HepG2 (cell line): ENCODE data around the gene CRK. TPM values are rescaled to one million over a fixed set of nuclear protein-coding genes. Genes with fewer than 3 reads are reported as not detected.

Experiments used
- ESRRA ChIP-seq: sonication (generic); formaldehyde crosslinking; IDR thresholded peaks from 2 replicates; pipeline ENCODE4 v1.5.1; 2020; ENCODE audit warnings: mild to moderate bottlenecking, low read depth, missing genetic modification reagents
- FOSL1 ChIP-seq: sonication (generic); formaldehyde crosslinking; IDR thresholded peaks from 2 replicates; pipeline ENCODE4 v1.9.0; 2021; ENCODE audit warnings: missing genetic modification reagents, borderline replicate concordance
- HNRNPK ChIP-seq: fragments of 200-400 bp; formaldehyde crosslinking; IDR thresholded peaks from 2 replicates; pipeline ENCODE4 v1.6.1; 2018; ENCODE audit warnings: low read length, low read depth, moderate library complexity, mild to moderate bottlenecking; ENCODE audit not compliant: poor library complexity, severe bottlenecking
- ISL2 ChIP-seq: sonication (generic); formaldehyde crosslinking; IDR thresholded peaks from 2 replicates; pipeline ENCODE4 v1.5.0; 2020; ENCODE audit warnings: missing genetic modification reagents
- MZF1 ChIP-seq: sonication (generic); formaldehyde crosslinking; IDR thresholded peaks from 2 replicates; pipeline ENCODE4 v1.8.1; 2023; ENCODE audit warnings: mild to moderate bottlenecking, missing genetic modification reagents, borderline replicate concordance
- POLR2G ChIP-seq: fragments of 200-400 bp; formaldehyde crosslinking; IDR thresholded peaks from 2 replicates; pipeline ENCODE4 v1.6.1; 2018; ENCODE audit warnings: mild to moderate bottlenecking, low read depth, low read length, moderate library complexity
- PRPF4 ChIP-seq: fragments of 200-400 bp; formaldehyde crosslinking; IDR thresholded peaks from 2 replicates; pipeline ENCODE4 v1.6.1; 2016; ENCODE audit warnings: low read length, low read depth; ENCODE audit not compliant: poor library complexity, severe bottlenecking
- SRSF9 ChIP-seq: fragments of 200-400 bp; formaldehyde crosslinking; IDR thresholded peaks from 2 replicates; pipeline ENCODE4 v1.6.1; 2018; ENCODE audit warnings: borderline replicate concordance, mild to moderate bottlenecking, low read depth, low read length; ENCODE audit not compliant: insufficient read depth, poor library complexity, severe bottlenecking
- TFAP4 ChIP-seq: sonication (generic); IDR thresholded peaks from 2 replicates; pipeline ENCODE4 v1.6.1; 2016; ENCODE audit warnings: low read depth, borderline replicate concordance
- XRCC5 ChIP-seq: fragments of 200-400 bp; formaldehyde crosslinking; optimal IDR thresholded peaks from 2 replicates; pipeline ENCODE3; 2017; ENCODE audit warnings: mild to moderate bottlenecking, low read length
- ZFP36L1 ChIP-seq: sonication (generic); formaldehyde crosslinking; IDR thresholded peaks from 2 replicates; pipeline ENCODE4 v1.8.0; 2022; ENCODE audit warnings: mild to moderate bottlenecking, missing genetic modification reagents, moderate library complexity
- ZNF333 ChIP-seq: sonication (generic); formaldehyde crosslinking; IDR thresholded peaks from 2 replicates; pipeline ENCODE4 v1.4.0; 2020; ENCODE audit warnings: mild to moderate bottlenecking, missing genetic modification reagents, borderline replicate concordance
- ZNF34 ChIP-seq: sonication (generic); formaldehyde crosslinking; IDR thresholded peaks from 2 replicates; pipeline ENCODE4 v1.4.0; 2020; ENCODE audit warnings: mild to moderate bottlenecking, missing genetic modification reagents, borderline replicate concordance
- ZNF382 ChIP-seq: sonication (generic); formaldehyde crosslinking; IDR thresholded peaks from 2 replicates; pipeline ENCODE4 v1.5.0; 2020; ENCODE audit warnings: missing genetic modification reagents, mild to moderate bottlenecking, borderline replicate concordance
- ZNF451 ChIP-seq: sonication (generic); formaldehyde crosslinking; IDR thresholded peaks from 2 replicates; pipeline ENCODE4 v1.5.0; 2020; ENCODE audit warnings: mild to moderate bottlenecking, missing genetic modification reagents
- ZNF484 ChIP-seq: sonication (generic); formaldehyde crosslinking; IDR thresholded peaks from 2 replicates; pipeline ENCODE4 v1.5.1; 2020; ENCODE audit warnings: mild to moderate bottlenecking, low read depth, missing genetic modification reagents, borderline replicate concordance
- ZNF512 ChIP-seq: sonication (generic); formaldehyde crosslinking; IDR thresholded peaks from 2 replicates; pipeline ENCODE4 v1.4.0; 2020; ENCODE audit warnings: mild to moderate bottlenecking, missing genetic modification reagents
- ZNF549 ChIP-seq: sonication (generic); formaldehyde crosslinking; IDR thresholded peaks from 2 replicates; pipeline ENCODE4 v1.5.0; 2020; ENCODE audit warnings: missing genetic modification reagents
- ZNF574 ChIP-seq: sonication (generic); formaldehyde crosslinking; IDR thresholded peaks from 2 replicates; pipeline ENCODE4 v1.4.0; 2020; ENCODE audit warnings: missing genetic modification reagents
- ZNF580 ChIP-seq: IDR thresholded peaks from 2 replicates; pipeline ENCODE4 v1.6.1; 2016; ENCODE audit warnings: low read depth, borderline replicate concordance
- ZNF749 ChIP-seq: sonication (generic); formaldehyde crosslinking; IDR thresholded peaks from 2 replicates; pipeline ENCODE4 v1.8.0; 2022; ENCODE audit warnings: mild to moderate bottlenecking, missing genetic modification reagents, moderate library complexity, borderline replicate concordance
- ZNF768 ChIP-seq: sonication (generic); formaldehyde crosslinking; IDR thresholded peaks from 2 replicates; pipeline ENCODE4 v1.4.0; 2020; ENCODE audit warnings: missing genetic modification reagents
- ZSCAN20 ChIP-seq: sonication (generic); formaldehyde crosslinking; IDR thresholded peaks from 2 replicates; pipeline ENCODE4 v1.4.0; 2020; ENCODE audit warnings: missing genetic modification reagents, mild to moderate bottlenecking, borderline replicate concordance
- polyA plus RNA-seq, 8 experiments: library from polyadenylated mRNA; depleted of rRNA in 3 of 8; stranded (reverse) in 7 of 8; unstranded in 1 of 8; fragments of >200 nt; fragmentation: Illumina TruSeq in 4 of 8; extraction: Trizol in 4 of 8; gene quantifications; 2 replicates each; pipeline versions ENCODE4 v1.2.1 to v1.2.3, GENCODE V29; 2011 to 2016; ENCODE audit warnings: low read depth in 4 of 8, missing spikeins in 1 of 8, mixed read lengths in 1 of 8; ENCODE audit not compliant: insufficient read depth in 1 of 8
- total RNA-seq, 5 experiments: library from RNA; depleted of rRNA; stranded (reverse); fragments of >200 nt; fragmentation: Illumina TruSeq; extraction: Trizol; gene quantifications; 2 replicates each; pipeline ENCODE4 v1.2.3, GENCODE V29; 2016; ENCODE audit warnings: low read depth in 1 of 5

Gene CRK
- total and polyA plus RNA-seq, 2 of the 13 experiments (the other 11 are each of a cell fraction or from before 2014, with no cell fraction given) = 47.4 to 54.2 TPM

- TF ChIP-seq ZNF749 (CRISPR knock-in tag) (no peak; the same call in 1 of the 2 replicates), ZNF768 (no peak), ZNF580 (CRISPR knock-in tag) (no peak), XRCC5 (no peak), FOSL1 (no peak), ZNF382 (CRISPR knock-in tag) (no peak), POLR2G (peak; percentile 97), HNRNPK (no peak), ZNF574 (CRISPR knock-in tag) (peak; percentile 66; the same call in 1 of the 2 replicates), ESRRA (CRISPR knock-in tag) (peak; percentile 65; the same call in 1 of the 2 replicates), ZNF484 (CRISPR knock-in tag) (no peak), ZNF451 (CRISPR knock-in tag) (peak; percentile 58; the same call in 1 of the 2 replicates), ZNF333 (CRISPR knock-in tag) (no peak), MZF1 (CRISPR knock-in tag) (no peak), TFAP4 (peak; percentile 60; the same call in 1 of the 2 replicates), ZSCAN20 (CRISPR knock-in tag) (no peak), ZNF512 (CRISPR knock-in tag) (no peak), ZNF549 (CRISPR knock-in tag) (no peak), ZFP36L1 (no peak; the same call in 1 of the 2 replicates), SRSF9 (no peak), ZNF34 (CRISPR knock-in tag) (peak; percentile 85; the same call in 1 of the 2 replicates), PRPF4 (no peak), ISL2 (peak; percentile 66)
Measured at GRCh38 chr17:1399679-1400512, 56.1 kb downstream of the CRK start, which contains the start of gene YWHAE (continued).
